DOHH2 (cell line): ENCODE results near the gene MAGI1.
"Not testable (repeated sequence)": the region's sequence is repeated elsewhere in the genome, so short reads cannot be mapped to it uniquely, and the experiment has no call there.

Experiments
- H3F3A ChIP-seq: fragments of 200-600 bp; sonication (generic), shearing (Covaris generic); 2 replicates; pipeline ENCODE4 v1.6.0; 2016; ENCODE audit warnings: antibody characterized with exemption, mild to moderate bottlenecking; ENCODE audit not compliant: control insufficient read depth, insufficient read depth
- H3K27ac ChIP-seq: fragments of 200-600 bp; sonication (generic); 2 replicates; pipeline ENCODE4 v1.5.1; 2014; ENCODE audit warnings: low read depth, mild to moderate bottlenecking, low read length, moderate library complexity
- H3K27me3 ChIP-seq: fragments of 200-600 bp; sonication (generic); 2 replicates; pipeline ENCODE4 v1.6.1; 2014; ENCODE audit warnings: mild to moderate bottlenecking, low read length, mixed read lengths; ENCODE audit not compliant: control insufficient read depth
- H3K36me3 ChIP-seq: fragments of 200-600 bp; sonication (generic); 2 replicates; pipeline ENCODE4 v1.6.1; 2014; ENCODE audit warnings: mild to moderate bottlenecking, low read length, moderate library complexity, mixed read lengths; ENCODE audit not compliant: control insufficient read depth
- H3K4me1 ChIP-seq: fragments of 200-600 bp; sonication (generic); 2 replicates; pipeline ENCODE4 v1.6.1; 2014; ENCODE audit warnings: mild to moderate bottlenecking, low read length, mixed read lengths; ENCODE audit not compliant: control insufficient read depth
- H3K4me2 ChIP-seq: fragments of 200-600 bp; sonication (generic); 2 replicates; pipeline ENCODE4 v1.6.0; 2014; ENCODE audit warnings: mild to moderate bottlenecking, low read length, moderate library complexity
- H3K4me3 ChIP-seq: fragments of 200-600 bp; sonication (generic); 2 replicates; pipeline ENCODE4 v1.5.1; 2014; ENCODE audit warnings: mild to moderate bottlenecking, low read length, mixed read lengths
- H3K79me2 ChIP-seq: fragments of 200-600 bp; sonication (generic); 2 replicates; pipeline ENCODE4 v1.6.1; 2014; ENCODE audit warnings: mild to moderate bottlenecking, low read length, mixed read lengths; ENCODE audit not compliant: control insufficient read depth
- H3K9me2 ChIP-seq: fragments of 200-600 bp; sonication (generic); replicated peaks from 2 replicates; pipeline ENCODE4 v1.6.1; 2014; ENCODE audit warnings: mild to moderate bottlenecking, low read length, mixed read lengths; ENCODE audit not compliant: control insufficient read depth
- H3K9me3 ChIP-seq: fragments of 200-600 bp; sonication (generic); 2 replicates; pipeline ENCODE4 v1.6.1; 2014; ENCODE audit warnings: antibody characterized with exemption, low read length, mixed read lengths; ENCODE audit not compliant: control insufficient read depth, insufficient read depth
- H4K20me1 ChIP-seq: fragments of 200-600 bp; sonication (generic); 2 replicates; pipeline ENCODE4 v1.6.0; 2014; ENCODE audit warnings: low read depth, mild to moderate bottlenecking, antibody characterized with exemption, low read length, moderate library complexity; ENCODE audit not compliant: control insufficient read depth, insufficient read depth
- EZH2phosphoT487 ChIP-seq: fragments of 200-600 bp; sonication (generic); IDR thresholded peaks from 2 replicates; pipeline ENCODE4 v1.6.1; 2017; ENCODE audit warnings: borderline replicate concordance, mild to moderate bottlenecking, antibody characterized with exemption, low read length, moderate library complexity, mixed read lengths
- TF ChIP-seq, protein P1 (sequence below): fragments of 200-600 bp; sonication (generic); IDR thresholded peaks from one replicate; pipeline ENCODE4 v1.5.1; 2014; ENCODE audit warnings: antibody characterized with exemption, mild to moderate bottlenecking, low read depth, low read length; ENCODE audit not compliant: poor library complexity, severe bottlenecking

Gene MAGI1

DNA sequence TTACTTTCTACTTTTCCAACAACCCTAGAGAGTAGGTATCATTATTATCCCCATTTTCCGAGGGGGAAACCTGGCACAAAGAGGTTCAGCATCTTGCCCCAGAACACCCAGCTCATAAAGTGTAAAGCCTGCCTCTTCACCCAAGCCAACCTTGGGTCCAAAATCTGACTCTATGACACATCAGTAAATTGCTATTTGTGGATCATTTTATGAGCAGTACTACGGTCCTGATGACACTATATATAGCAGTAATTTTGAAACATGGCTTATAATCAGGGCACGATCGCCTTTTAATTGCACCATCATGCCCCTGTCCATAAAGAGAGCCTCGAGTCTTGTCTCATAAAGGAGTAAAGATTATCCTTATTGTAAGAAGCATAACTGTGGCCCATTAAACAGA is 9.7 kb downstream of the MAGI1 start:
- no peak overlapping the region for H3K4me2 ChIP-seq
- H3K9me3 ChIP-seq: no peaks in the 10 kb centered on the region
- no peak overlapping the region for H3K27ac ChIP-seq
- H3K27me3 ChIP-seq: no peaks in the 10 kb centered on the region
- H3K36me3 ChIP-seq: no peaks in the 10 kb centered on the region
- no peaks in the 10 kb centered on the region for H3F3A ChIP-seq
- no peaks in the 10 kb centered on the region for H3K4me1 ChIP-seq
- TF ChIP-seq EZH2phosphoT487: no peak
- TF ChIP-seq, protein P1, sequence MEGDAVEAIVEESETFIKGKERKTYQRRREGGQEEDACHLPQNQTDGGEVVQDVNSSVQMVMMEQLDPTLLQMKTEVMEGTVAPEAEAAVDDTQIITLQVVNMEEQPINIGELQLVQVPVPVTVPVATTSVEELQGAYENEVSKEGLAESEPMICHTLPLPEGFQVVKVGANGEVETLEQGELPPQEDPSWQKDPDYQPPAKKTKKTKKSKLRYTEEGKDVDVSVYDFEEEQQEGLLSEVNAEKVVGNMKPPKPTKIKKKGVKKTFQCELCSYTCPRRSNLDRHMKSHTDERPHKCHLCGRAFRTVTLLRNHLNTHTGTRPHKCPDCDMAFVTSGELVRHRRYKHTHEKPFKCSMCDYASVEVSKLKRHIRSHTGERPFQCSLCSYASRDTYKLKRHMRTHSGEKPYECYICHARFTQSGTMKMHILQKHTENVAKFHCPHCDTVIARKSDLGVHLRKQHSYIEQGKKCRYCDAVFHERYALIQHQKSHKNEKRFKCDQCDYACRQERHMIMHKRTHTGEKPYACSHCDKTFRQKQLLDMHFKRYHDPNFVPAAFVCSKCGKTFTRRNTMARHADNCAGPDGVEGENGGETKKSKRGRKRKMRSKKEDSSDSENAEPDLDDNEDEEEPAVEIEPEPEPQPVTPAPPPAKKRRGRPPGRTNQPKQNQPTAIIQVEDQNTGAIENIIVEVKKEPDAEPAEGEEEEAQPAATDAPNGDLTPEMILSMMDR: no peak
- H3K4me3 ChIP-seq: no peak overlapping the region
- H4K20me1 ChIP-seq: no peaks in the 10 kb centered on the region
- H3K79me2 ChIP-seq: no peaks in the 10 kb centered on the region
- H3K9me2 ChIP-seq: no peaks in the 10 kb centered on the region

DNA sequence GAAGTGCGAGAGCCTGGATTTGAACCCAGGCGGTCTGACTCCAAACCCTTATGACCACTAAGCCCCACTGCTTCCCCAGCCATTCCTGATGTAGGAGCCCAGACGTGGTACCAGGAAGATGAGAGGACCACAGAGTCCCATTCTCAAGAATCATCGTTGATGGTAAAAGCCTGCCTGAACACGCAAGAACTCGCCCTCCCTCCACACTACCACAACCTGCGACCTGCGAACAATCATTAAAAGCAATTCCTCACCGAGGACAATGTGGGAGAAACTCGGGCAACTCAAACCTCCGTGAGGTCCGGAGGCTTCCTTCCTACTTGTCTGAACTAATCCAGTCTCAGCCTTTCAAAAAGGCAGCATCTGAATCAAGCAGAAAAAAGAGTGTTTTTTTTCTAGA is 10.3 kb downstream of the MAGI1 start:
- Histone ChIP-seq H3K4me1 (no peaks in the 10 kb centered on the region), H3K4me3 (no peak overlapping the region), H3K4me2 (no peak overlapping the region), H3K27ac (no peak overlapping the region), H3F3A (no peaks in the 10 kb centered on the region), H3K9me3 (no peaks in the 10 kb centered on the region), H3K79me2 (no peaks in the 10 kb centered on the region), H3K27me3 (no peaks in the 10 kb centered on the region), H4K20me1 (no peaks in the 10 kb centered on the region), H3K9me2 (no peaks in the 10 kb centered on the region), H3K36me3 (no peaks in the 10 kb centered on the region)
- TF ChIP-seq EZH2phosphoT487: no peak
- TF ChIP-seq, protein P1: no peak

DNA sequence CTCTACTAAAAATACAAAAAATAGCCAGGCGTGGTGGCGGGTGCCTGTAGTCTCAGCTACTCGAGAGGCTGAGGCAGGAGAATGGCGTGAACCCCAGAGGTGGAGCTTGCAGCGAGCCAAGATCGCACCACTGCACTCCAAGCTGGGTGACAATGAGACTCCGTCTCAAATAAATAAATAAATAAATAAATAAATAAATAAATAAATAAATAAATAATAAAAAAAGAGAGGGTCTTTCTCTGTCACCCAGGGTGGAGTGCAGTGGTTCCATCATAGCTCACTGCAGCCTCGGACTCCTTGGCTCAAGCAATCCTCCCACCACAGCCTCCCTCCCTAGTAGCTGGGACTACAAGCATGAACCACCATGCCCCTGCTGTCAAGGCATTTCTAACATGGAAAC is 11.6 kb downstream of the MAGI1 start:
- H3K4me2 ChIP-seq, H3K79me2 ChIP-seq, H3K9me3 ChIP-seq, H3K9me2 ChIP-seq, H3K27me3 ChIP-seq, H3K4me3 ChIP-seq, H4K20me1 ChIP-seq, H3K4me1 ChIP-seq, H3K36me3 ChIP-seq, H3K27ac ChIP-seq, H3F3A ChIP-seq: not testable (repeated sequence)

DNA sequence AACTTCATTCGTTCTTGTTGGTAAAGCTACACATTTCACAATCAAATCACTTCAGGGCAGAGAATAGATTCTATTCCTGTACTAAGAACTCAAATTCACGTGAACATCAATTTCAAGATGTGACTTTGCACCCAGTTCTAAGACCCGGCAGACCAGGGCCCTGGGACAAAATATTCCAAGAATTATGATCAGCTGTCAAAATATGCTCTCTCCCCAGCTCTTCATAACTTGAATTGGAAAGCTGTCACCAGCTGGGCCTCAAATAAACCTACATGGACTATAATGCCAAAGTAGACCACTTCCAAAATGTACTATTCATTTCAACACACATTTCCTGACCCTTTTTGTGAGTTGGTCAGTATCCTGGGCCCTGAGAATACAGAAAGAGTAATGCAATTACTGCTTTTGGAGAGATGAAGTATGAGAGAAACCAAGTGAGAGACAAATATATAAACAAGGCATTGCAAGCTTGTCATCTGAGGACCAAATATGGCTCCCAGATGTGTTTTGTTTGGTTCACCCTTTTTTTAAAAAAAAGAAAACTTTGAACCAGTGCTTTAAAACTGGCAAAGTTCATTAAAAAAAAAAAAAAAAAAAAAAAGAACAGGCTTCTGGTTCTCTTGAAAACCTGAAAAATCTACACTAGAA is 14.9 kb downstream of the MAGI1 start:
- no peak for TF ChIP-seq EZH2phosphoT487
- TF ChIP-seq, protein P1: no peak
- Histone ChIP-seq H3K36me3 (no peaks in the 10 kb centered on the region), H3F3A (no peaks in the 10 kb centered on the region), H3K9me3 (no peaks in the 10 kb centered on the region), H3K27me3 (peaks cover 4% of the 10 kb centered on the region; the same call in 1 of the 2 replicates), H3K79me2 (no peaks in the 10 kb centered on the region), H3K4me1 (no peaks in the 10 kb centered on the region), H3K27ac (no peak overlapping the region), H3K4me3 (no peak overlapping the region), H3K4me2 (no peak overlapping the region), H3K9me2 (no peaks in the 10 kb centered on the region), H4K20me1 (no peaks in the 10 kb centered on the region)
